Activated CD8-positive, alpha-beta T cell treated with anti-CD3 and anti-CD28 coated beads for 36 hours (primary cell): Measurements from ENCODE around the gene ZNF654. TPM values are rescaled to one million over a fixed set of nuclear protein-coding genes. Genes with fewer than 3 reads are reported as not detected.

Experiments
- ATAC-seq: fragments of 200-7000 bp; cut with Tn5 transposase; one replicate; pipeline ENCODE4 v1.10.0; 2021; ENCODE audit warnings: mild to moderate bottlenecking, moderate library complexity
- CTCF ChIA-PET: fragments of 350-600 bp; sonication (Branson Sonifier 250); formaldehyde crosslinking; loops from one replicate; lab custom pipeline; 2021; ENCODE audit warnings: antibody characterized with exemption; lab: Charles Lee
- POLR2A ChIA-PET: fragments of 350-600 bp; sonication (Branson Sonifier 250); formaldehyde crosslinking; loops from one replicate; lab custom pipeline; 2021; ENCODE audit warnings: antibody characterized with exemption; lab: Charles Lee
- DNase-seq: peaks from one replicate; pipeline ENCODE4 v3.0.0-alpha.2; 2020
- H3K27ac Mint-ChIP-seq: one replicate; pipeline ENCODE4 v1.8.0; 2021; ENCODE audit warnings: mild to moderate bottlenecking, mixed read lengths
- H3K27me3 Mint-ChIP-seq: one replicate; pipeline ENCODE4 v1.8.0; 2021; ENCODE audit warnings: mixed read lengths
- H3K36me3 Mint-ChIP-seq: one replicate; pipeline ENCODE4 v1.8.0; 2021; ENCODE audit warnings: low read depth, mixed read lengths
- H3K4me1 Mint-ChIP-seq: one replicate; pipeline ENCODE4 v1.8.0; 2021; ENCODE audit warnings: low read depth, mixed read lengths
- H3K4me3 Mint-ChIP-seq: one replicate; pipeline ENCODE4 v1.8.0; 2021; ENCODE audit warnings: mild to moderate bottlenecking, moderate library complexity, mixed read lengths
- H3K9me3 Mint-ChIP-seq: one replicate; pipeline ENCODE4 v1.8.0; 2021; ENCODE audit warnings: mixed read lengths
- CTCF ChIP-seq: fragments of 200-600 bp; IDR thresholded peaks from one replicate; pipeline ENCODE4 v1.8.0; 2022; ENCODE audit warnings: antibody characterized with exemption, mild to moderate bottlenecking
- intact Hi-C: fragments of 100-400 bp; cut with micrococcal nuclease; formaldehyde crosslinking; loops from one replicate; pipeline ENCODE4 v1.10.0; 2022
- total RNA-seq, 2 experiments: library from RNA; stranded (reverse); gene quantifications; one replicate each; pipeline ENCODE4 v1.2.3, GENCODE V29; 2021

ZNF654 gene
- total RNA-seq, 2 experiments from 2014 or later, result 20.2 to 21.0 TPM

- H3K36me3 Mint-ChIP-seq, result no peaks in the 10 kb centered on the region
- H3K27me3 Mint-ChIP-seq, result no peaks in the 10 kb centered on the region
- no peaks in the 10 kb centered on the region for H3K9me3 Mint-ChIP-seq
- H3K27ac Mint-ChIP-seq, result no peak overlapping the region
- peaks cover 9% of the 10 kb centered on the region for H3K4me1 Mint-ChIP-seq
- ChIA-PET CTCF (interaction anchor here (1.5 kb wide), 1 partner anchor 20 kb away, joined by 4 read pairs; no protein-coding TSS in a partner anchor), POLR2A (no interaction called here)
- ATAC-seq (no peak), DNase-seq (no peak)
- no peak for TF ChIP-seq CTCF
- intact Hi-C loops, result no loop called here
- H3K4me3 Mint-ChIP-seq, result no peak overlapping the region
These were observed 34.0 kb upstream of the ZNF654 start for GRCh38 chr3:88025001-88025552.

- Mint-ChIP-seq H3K36me3 (no peaks in the 10 kb centered on the region), H3K4me1 (peaks cover 28% of the 10 kb centered on the region), H3K27ac (no peak overlapping the region), H3K4me3 (no peak overlapping the region), H3K27me3 (no peaks in the 10 kb centered on the region), H3K9me3 (no peaks in the 10 kb centered on the region)
- ChIA-PET CTCF (interaction anchor here (0.8 to 1.7 kb wide), 4 partner anchors 26 to 678 kb away, joined by 3 to 4 read pairs (median 3); partner anchors contain the start of gene ZNF654), POLR2A (interaction anchor here (1.4 kb wide), 1 partner anchor 14 kb away, joined by 3 read pairs; no protein-coding TSS in a partner anchor)
- ATAC-seq, result no peak
- no peak for DNase-seq
- TF ChIP-seq CTCF, result no peak
- intact Hi-C loops, result no loop called here
These were observed 30.2 kb upstream of the ZNF654 start for GRCh38 chr3:88028876-88029275.

GRCh38 chr3:88030210-88030609 is 28.8 kb upstream of the ZNF654 start:
- DNase-seq, result no peak
- POLR2A ChIA-PET, result no interaction called here
- Mint-ChIP-seq H3K27ac (no peak overlapping the region), H3K9me3 (no peaks in the 10 kb centered on the region), H3K4me3 (peak overlapping the region; percentile 29), H3K4me1 (peaks cover 35% of the 10 kb centered on the region), H3K36me3 (no peaks in the 10 kb centered on the region), H3K27me3 (no peaks in the 10 kb centered on the region)
- CTCF ChIA-PET, result interaction anchor here (0.7 to 1.4 kb wide), 3 partner anchors 10 to 83 kb away, joined by 3 read pairs; no protein-coding TSS in a partner anchor
- intact Hi-C loops, result no loop called here
- no peak for TF ChIP-seq CTCF
- ATAC-seq, result no peak

GRCh38 chr3:88031642-88032077 is 27.4 kb upstream of the ZNF654 start:
- ChIA-PET CTCF (interaction anchor here (0.9 to 2.1 kb wide), 3 partner anchors 33 to 101 kb away, joined by 3 to 9 read pairs (median 3); no protein-coding TSS in a partner anchor), POLR2A (interaction anchor here (0.7 to 1.6 kb wide), 2 partner anchors 27 to 118 kb away, joined by 4 to 7 read pairs; partner anchors contain the start of genes C3orf38, CGGBP1 and ZNF654)
- TF ChIP-seq CTCF, result no peak
- peak overlapping the region; percentile 77 for H3K4me3 Mint-ChIP-seq
- H3K27me3 Mint-ChIP-seq, result no peaks in the 10 kb centered on the region
- peak; percentile 37 for DNase-seq
- H3K4me1 Mint-ChIP-seq, result peaks cover 35% of the 10 kb centered on the region
- H3K36me3 Mint-ChIP-seq, result no peaks in the 10 kb centered on the region
- intact Hi-C loops, result no loop called here
- peak; percentile 87 for ATAC-seq
- peak overlapping the region; percentile 85 for H3K27ac Mint-ChIP-seq
- H3K9me3 Mint-ChIP-seq, result no peaks in the 10 kb centered on the region

DNA sequence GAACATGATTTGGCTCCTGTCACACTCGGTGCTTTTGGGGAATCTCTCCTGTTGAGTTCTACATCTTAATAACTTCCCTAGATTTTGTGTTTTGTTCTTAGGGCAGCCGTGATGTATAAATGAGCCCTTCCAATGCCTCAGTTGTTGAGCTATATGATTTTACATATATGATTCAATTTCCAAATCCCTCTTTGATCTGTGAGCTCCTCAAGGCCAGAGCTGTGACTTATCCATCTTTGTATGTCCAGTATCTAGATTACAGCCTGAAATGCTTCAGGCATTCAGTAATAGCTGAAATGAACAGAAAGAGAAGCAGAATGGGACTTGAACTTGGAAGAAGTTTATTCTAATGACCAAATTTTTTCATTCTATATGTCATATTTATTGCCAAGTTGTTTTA is 26.8 kb upstream of the ZNF654 start:
- H3K4me1 Mint-ChIP-seq, result peaks cover 35% of the 10 kb centered on the region
- ChIA-PET POLR2A (interaction anchor here (0.7 to 1.6 kb wide), 2 partner anchors 27 to 117 kb away, joined by 4 to 7 read pairs; partner anchors contain the start of genes C3orf38, CGGBP1 and ZNF654), CTCF (interaction anchor here (0.9 to 2.1 kb wide), 4 partner anchors 32 to 118 kb away, joined by 3 to 9 read pairs (median 3); partner anchors contain the start of gene C3orf38)
- TF ChIP-seq CTCF, result no peak
- H3K27me3 Mint-ChIP-seq, result no peaks in the 10 kb centered on the region
- intact Hi-C loops, result no loop called here
- no peaks in the 10 kb centered on the region for H3K36me3 Mint-ChIP-seq
- peak overlapping the region; percentile 77 for H3K4me3 Mint-ChIP-seq
- H3K9me3 Mint-ChIP-seq, result no peaks in the 10 kb centered on the region
- peak overlapping the region; percentile 87 for H3K27ac Mint-ChIP-seq
- ATAC-seq (peak; percentile 33), DNase-seq (no peak)
